HepG2 (cell line): ENCODE results near the gene RIPK3.

Experiments
- ATM ChIP-seq: fragments of 450-650 bp; IDR thresholded peaks from 2 replicates; pipeline ENCODE4 v1.7.1; 2017; ENCODE audit warnings: mild to moderate bottlenecking, borderline replicate concordance
- EZH2 ChIP-seq: conservative IDR thresholded peaks from 2 replicates; pipeline ENCODE4 v1.6.1; 2012; ENCODE audit warnings: mild to moderate bottlenecking, low read depth, low read length, moderate library complexity
- FOXK2 ChIP-seq: fragments of 450-650 bp; IDR thresholded peaks from 2 replicates; pipeline ENCODE4 v1.6.1; 2016
- GABPB1 ChIP-seq: IDR thresholded peaks from 2 replicates; pipeline ENCODE4 v1.6.1; 2016; ENCODE audit warnings: mild to moderate bottlenecking, missing genetic modification reagents, moderate library complexity, missing compliant biosample characterization
- JUN ChIP-seq: sonication (generic); formaldehyde crosslinking; IDR thresholded peaks from 2 replicates; pipeline ENCODE4 v1.4.0; 2020; ENCODE audit warnings: mild to moderate bottlenecking, missing genetic modification reagents
- SKI ChIP-seq: fragments of 450-650 bp; IDR thresholded peaks from one replicate; pipeline ENCODE4 v1.6.1; 2018; ENCODE audit warnings: mild to moderate bottlenecking; ENCODE audit not compliant: partially characterized antibody
- SUZ12 ChIP-seq: fragments of 150-350 bp; IDR thresholded peaks from 2 replicates; pipeline ENCODE4 v1.6.1; 2014; ENCODE audit warnings: low read depth, low read length
- TGIF2 ChIP-seq: IDR thresholded peaks from 2 replicates; pipeline ENCODE4 v1.6.1; 2016; ENCODE audit warnings: control low read depth, missing compliant biosample characterization
- TF ChIP-seq, protein P1 (sequence below): sonication (generic); formaldehyde crosslinking; IDR thresholded peaks from 2 replicates; pipeline ENCODE4 v1.5.0; 2020; ENCODE audit warnings: mild to moderate bottlenecking, missing genetic modification reagents, moderate library complexity
- TF ChIP-seq, protein P2 (sequence below): sonication (generic); formaldehyde crosslinking; IDR thresholded peaks from 2 replicates; pipeline ENCODE4; 2020; ENCODE audit warnings: missing genetic modification reagents, mild to moderate bottlenecking, borderline replicate concordance
- TF ChIP-seq, protein P3 (sequence below): IDR thresholded peaks from 2 replicates; pipeline ENCODE4 v1.6.1; 2016; ENCODE audit warnings: missing genetic modification reagents, missing compliant biosample characterization
- TF ChIP-seq, protein P4 (sequence below): sonication (generic); formaldehyde crosslinking; IDR thresholded peaks from 2 replicates; pipeline ENCODE4 v1.4.0; 2020; ENCODE audit warnings: missing genetic modification reagents
- TF ChIP-seq, protein P5 (sequence below): sonication (generic); formaldehyde crosslinking; IDR thresholded peaks from 2 replicates; pipeline ENCODE4 v1.5.1; 2020; ENCODE audit warnings: mild to moderate bottlenecking, missing genetic modification reagents
- TF ChIP-seq, protein P6 (sequence below): IDR thresholded peaks from 2 replicates; pipeline ENCODE4 v1.6.1; 2012; ENCODE audit warnings: inconsistent platforms

DNA sequence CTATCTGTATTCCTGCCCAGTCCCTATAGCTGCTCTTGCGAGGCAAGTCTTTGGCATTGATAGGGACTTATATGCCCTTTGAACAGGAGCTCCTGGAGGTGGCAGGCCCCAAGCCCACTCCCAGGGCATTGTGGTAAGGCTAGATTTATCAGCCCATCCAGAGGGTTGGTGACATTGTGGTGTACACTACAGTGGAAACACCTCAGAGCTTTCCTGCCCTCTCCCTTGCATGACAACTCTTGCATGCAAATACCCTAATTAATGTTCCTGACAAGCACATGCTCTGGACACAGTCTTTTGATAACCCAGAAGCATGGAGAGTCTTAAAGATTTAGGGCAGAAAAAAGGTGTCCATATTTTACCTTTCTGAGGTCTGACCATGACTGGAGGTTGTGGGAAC, 815 bp upstream of the RIPK3 start:
- TF ChIP-seq, protein P1, sequence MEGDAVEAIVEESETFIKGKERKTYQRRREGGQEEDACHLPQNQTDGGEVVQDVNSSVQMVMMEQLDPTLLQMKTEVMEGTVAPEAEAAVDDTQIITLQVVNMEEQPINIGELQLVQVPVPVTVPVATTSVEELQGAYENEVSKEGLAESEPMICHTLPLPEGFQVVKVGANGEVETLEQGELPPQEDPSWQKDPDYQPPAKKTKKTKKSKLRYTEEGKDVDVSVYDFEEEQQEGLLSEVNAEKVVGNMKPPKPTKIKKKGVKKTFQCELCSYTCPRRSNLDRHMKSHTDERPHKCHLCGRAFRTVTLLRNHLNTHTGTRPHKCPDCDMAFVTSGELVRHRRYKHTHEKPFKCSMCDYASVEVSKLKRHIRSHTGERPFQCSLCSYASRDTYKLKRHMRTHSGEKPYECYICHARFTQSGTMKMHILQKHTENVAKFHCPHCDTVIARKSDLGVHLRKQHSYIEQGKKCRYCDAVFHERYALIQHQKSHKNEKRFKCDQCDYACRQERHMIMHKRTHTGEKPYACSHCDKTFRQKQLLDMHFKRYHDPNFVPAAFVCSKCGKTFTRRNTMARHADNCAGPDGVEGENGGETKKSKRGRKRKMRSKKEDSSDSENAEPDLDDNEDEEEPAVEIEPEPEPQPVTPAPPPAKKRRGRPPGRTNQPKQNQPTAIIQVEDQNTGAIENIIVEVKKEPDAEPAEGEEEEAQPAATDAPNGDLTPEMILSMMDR (CRISPR knock-in tag): no peak
- TF ChIP-seq EZH2: no peak
- TF ChIP-seq, protein P2, sequence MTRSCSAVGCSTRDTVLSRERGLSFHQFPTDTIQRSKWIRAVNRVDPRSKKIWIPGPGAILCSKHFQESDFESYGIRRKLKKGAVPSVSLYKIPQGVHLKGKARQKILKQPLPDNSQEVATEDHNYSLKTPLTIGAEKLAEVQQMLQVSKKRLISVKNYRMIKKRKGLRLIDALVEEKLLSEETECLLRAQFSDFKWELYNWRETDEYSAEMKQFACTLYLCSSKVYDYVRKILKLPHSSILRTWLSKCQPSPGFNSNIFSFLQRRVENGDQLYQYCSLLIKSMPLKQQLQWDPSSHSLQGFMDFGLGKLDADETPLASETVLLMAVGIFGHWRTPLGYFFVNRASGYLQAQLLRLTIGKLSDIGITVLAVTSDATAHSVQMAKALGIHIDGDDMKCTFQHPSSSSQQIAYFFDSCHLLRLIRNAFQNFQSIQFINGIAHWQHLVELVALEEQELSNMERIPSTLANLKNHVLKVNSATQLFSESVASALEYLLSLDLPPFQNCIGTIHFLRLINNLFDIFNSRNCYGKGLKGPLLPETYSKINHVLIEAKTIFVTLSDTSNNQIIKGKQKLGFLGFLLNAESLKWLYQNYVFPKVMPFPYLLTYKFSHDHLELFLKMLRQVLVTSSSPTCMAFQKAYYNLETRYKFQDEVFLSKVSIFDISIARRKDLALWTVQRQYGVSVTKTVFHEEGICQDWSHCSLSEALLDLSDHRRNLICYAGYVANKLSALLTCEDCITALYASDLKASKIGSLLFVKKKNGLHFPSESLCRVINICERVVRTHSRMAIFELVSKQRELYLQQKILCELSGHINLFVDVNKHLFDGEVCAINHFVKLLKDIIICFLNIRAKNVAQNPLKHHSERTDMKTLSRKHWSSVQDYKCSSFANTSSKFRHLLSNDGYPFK: no peak
- TF ChIP-seq, protein P3, sequence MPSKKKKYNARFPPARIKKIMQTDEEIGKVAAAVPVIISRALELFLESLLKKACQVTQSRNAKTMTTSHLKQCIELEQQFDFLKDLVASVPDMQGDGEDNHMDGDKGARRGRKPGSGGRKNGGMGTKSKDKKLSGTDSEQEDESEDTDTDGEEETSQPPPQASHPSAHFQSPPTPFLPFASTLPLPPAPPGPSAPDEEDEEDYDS: no peak
- TF ChIP-seq, protein P4, sequence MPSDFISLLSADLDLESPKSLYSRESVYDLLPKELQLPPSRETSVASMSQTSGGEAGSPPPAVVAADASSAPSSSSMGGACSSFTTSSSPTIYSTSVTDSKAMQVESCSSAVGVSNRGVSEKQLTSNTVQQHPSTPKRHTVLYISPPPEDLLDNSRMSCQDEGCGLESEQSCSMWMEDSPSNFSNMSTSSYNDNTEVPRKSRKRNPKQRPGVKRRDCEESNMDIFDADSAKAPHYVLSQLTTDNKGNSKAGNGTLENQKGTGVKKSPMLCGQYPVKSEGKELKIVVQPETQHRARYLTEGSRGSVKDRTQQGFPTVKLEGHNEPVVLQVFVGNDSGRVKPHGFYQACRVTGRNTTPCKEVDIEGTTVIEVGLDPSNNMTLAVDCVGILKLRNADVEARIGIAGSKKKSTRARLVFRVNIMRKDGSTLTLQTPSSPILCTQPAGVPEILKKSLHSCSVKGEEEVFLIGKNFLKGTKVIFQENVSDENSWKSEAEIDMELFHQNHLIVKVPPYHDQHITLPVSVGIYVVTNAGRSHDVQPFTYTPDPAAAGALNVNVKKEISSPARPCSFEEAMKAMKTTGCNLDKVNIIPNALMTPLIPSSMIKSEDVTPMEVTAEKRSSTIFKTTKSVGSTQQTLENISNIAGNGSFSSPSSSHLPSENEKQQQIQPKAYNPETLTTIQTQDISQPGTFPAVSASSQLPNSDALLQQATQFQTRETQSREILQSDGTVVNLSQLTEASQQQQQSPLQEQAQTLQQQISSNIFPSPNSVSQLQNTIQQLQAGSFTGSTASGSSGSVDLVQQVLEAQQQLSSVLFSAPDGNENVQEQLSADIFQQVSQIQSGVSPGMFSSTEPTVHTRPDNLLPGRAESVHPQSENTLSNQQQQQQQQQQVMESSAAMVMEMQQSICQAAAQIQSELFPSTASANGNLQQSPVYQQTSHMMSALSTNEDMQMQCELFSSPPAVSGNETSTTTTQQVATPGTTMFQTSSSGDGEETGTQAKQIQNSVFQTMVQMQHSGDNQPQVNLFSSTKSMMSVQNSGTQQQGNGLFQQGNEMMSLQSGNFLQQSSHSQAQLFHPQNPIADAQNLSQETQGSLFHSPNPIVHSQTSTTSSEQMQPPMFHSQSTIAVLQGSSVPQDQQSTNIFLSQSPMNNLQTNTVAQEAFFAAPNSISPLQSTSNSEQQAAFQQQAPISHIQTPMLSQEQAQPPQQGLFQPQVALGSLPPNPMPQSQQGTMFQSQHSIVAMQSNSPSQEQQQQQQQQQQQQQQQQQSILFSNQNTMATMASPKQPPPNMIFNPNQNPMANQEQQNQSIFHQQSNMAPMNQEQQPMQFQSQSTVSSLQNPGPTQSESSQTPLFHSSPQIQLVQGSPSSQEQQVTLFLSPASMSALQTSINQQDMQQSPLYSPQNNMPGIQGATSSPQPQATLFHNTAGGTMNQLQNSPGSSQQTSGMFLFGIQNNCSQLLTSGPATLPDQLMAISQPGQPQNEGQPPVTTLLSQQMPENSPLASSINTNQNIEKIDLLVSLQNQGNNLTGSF (CRISPR knock-in tag): no peak
- TF ChIP-seq, protein P5, sequence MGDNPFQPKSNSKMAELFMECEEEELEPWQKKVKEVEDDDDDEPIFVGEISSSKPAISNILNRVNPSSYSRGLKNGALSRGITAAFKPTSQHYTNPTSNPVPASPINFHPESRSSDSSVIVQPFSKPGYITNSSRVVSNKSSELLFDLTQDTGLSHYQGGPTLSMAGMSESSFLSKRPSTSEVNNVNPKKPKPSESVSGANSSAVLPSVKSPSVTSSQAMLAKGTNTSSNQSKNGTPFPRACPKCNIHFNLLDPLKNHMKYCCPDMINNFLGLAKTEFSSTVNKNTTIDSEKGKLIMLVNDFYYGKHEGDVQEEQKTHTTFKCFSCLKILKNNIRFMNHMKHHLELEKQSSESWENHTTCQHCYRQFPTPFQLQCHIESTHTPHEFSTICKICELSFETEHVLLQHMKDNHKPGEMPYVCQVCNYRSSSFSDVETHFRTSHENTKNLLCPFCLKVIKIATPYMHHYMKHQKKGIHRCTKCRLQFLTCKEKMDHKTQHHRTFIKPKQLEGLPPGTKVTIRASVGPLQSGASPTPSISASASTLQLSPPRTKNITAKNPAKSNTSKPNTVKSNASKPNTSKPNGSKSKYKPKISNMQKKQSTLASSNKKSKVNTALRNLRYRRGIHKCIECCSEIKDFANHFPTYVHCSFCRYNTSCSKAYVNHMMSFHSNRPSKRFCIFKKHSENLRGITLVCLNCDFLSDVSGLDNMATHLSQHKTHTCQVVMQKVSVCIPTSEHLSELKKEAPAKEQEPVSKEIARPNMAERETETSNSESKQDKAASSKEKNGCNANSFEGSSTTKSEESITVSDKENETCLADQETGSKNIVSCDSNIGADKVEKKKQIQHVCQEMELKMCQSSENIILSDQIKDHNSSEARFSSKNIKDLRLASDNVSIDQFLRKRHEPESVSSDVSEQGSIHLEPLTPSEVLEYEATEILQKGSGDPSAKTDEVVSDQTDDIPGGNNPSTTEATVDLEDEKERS (CRISPR knock-in tag): no peak
- TF ChIP-seq FOXK2: no peak
- TF ChIP-seq, protein P6, sequence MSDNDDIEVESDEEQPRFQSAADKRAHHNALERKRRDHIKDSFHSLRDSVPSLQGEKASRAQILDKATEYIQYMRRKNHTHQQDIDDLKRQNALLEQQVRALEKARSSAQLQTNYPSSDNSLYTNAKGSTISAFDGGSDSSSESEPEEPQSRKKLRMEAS: no peak
- no peak for TF ChIP-seq SKI
- TF ChIP-seq JUN (CRISPR knock-in tag): no peak
- no peak for TF ChIP-seq ATM
- no peak for TF ChIP-seq SUZ12
- no peak for TF ChIP-seq GABPB1 (CRISPR knock-in tag)
- no peak for TF ChIP-seq TGIF2 (CRISPR knock-in tag)
